ENCODE data around the gene INPP5A. TPM values are rescaled to one million over a fixed set of nuclear protein-coding genes. Genes with fewer than 3 reads are reported as not detected.

INPP5A gene
- total RNA-seq, 6 donors from 2014 or later = 28.6 to 81.7 (median 44.8) TPM

- DNase-seq = no peak
These were observed 97.3 kb downstream of the INPP5A start for GRCh38 chr10:132634947-132635271.

DNA sequence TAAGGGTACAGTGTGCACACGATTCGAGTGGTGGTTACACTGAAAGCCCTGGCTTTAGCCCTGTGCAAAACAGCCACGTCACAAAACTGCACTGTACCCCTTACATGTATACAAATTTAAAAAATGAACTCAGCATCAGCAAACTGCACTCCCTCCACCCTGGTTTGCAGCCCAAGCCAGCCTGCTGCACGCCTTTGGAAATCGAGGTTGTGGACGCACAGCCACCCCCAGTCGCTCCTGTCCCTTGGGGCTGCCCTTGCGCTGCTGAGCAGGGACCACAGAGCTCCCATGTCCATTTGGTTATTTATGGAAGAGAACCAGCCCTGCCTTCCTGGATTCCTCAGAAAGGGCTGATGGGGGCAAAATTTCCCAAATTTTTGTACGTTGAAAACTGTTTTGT lies 98.8 kb downstream of the INPP5A start:
- H3K4me1 ChIP-seq = peaks cover 27 to 45% (median 42%) of the 10 kb centered on the region in 4 donors

More at GRCh38 chr10:132634947-132635271, 97.3 kb downstream of the INPP5A start:
- Histone ChIP-seq H3K36me3 (no peaks in the 10 kb centered on the region), H3K4me1 (peaks cover 32 to 55% (median 48%) of the 10 kb centered on the region in 4 donors), H3K4me3 (no peak overlapping the region), H3K9me3 (no peaks in the 10 kb centered on the region), H3K27ac (peak overlapping the region in 1 of 4 donors; percentile 43), H3K27me3 (no peaks in the 10 kb centered on the region)
- no peak for TF ChIP-seq POLR2AphosphoS5 (IDR thresholded peaks at IDR 0.05)
- TF ChIP-seq, protein P1, sequence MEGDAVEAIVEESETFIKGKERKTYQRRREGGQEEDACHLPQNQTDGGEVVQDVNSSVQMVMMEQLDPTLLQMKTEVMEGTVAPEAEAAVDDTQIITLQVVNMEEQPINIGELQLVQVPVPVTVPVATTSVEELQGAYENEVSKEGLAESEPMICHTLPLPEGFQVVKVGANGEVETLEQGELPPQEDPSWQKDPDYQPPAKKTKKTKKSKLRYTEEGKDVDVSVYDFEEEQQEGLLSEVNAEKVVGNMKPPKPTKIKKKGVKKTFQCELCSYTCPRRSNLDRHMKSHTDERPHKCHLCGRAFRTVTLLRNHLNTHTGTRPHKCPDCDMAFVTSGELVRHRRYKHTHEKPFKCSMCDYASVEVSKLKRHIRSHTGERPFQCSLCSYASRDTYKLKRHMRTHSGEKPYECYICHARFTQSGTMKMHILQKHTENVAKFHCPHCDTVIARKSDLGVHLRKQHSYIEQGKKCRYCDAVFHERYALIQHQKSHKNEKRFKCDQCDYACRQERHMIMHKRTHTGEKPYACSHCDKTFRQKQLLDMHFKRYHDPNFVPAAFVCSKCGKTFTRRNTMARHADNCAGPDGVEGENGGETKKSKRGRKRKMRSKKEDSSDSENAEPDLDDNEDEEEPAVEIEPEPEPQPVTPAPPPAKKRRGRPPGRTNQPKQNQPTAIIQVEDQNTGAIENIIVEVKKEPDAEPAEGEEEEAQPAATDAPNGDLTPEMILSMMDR (IDR thresholded peaks at IDR 0.05) = no peak
- TF ChIP-seq EP300 (IDR thresholded peaks at IDR 0.05) = no peak
- TF ChIP-seq POLR2A (IDR thresholded peaks at IDR 0.05) = no peak
- 84 to 92% methylated on average over 4 of the region's 4 CpGs for WGBS, 2 donors
- no peak for ATAC-seq (ENCODE audit: low FRiP score in 2 of 2)

GRCh38 chr10:132637477-132638129 lies 100.0 kb downstream of the INPP5A start:
- peaks cover 19 to 33% (median 29%) of the 10 kb centered on the region in 4 donors for H3K4me1 ChIP-seq
- 44 to 45% methylated on average over 19 of the region's 19 CpGs for WGBS, 2 donors
- ATAC-seq (ENCODE audit: low FRiP score in 2 of 2) (peak in 1 of 2 donors; percentile 81), DNase-seq (peak in 1 of 2 donors; percentile 17)
- peaks cover 0 to 3% (median 0%) of the 10 kb centered on the region in 4 donors for H3K36me3 ChIP-seq
- no peaks in the 10 kb centered on the region for H3K9me3 ChIP-seq
- H3K4me3 ChIP-seq = no peak overlapping the region
- H3K27me3 ChIP-seq = no peaks in the 10 kb centered on the region
- TF ChIP-seq, protein P1 (IDR thresholded peaks at IDR 0.05) = peak; percentile 46 to 75 (median 67)
- no peak for TF ChIP-seq POLR2AphosphoS5 (IDR thresholded peaks at IDR 0.05)
- TF ChIP-seq POLR2A (IDR thresholded peaks at IDR 0.05) = no peak
- no peak for TF ChIP-seq EP300 (IDR thresholded peaks at IDR 0.05)
- H3K27ac ChIP-seq = no peak overlapping the region

More for the DNA sequence above, 98.8 kb downstream of the INPP5A start:
- H3K27me3 ChIP-seq = no peaks in the 10 kb centered on the region
- DNase-seq (peak in 1 of 2 donors; percentile 14), ATAC-seq (ENCODE audit: low FRiP score in 2 of 2) (no peak)
- 85 to 92% methylated on average over 9 of the region's 9 CpGs for WGBS, 2 donors
- TF ChIP-seq POLR2A (IDR thresholded peaks at IDR 0.05) (no peak), POLR2AphosphoS5 (IDR thresholded peaks at IDR 0.05) (no peak), EP300 (IDR thresholded peaks at IDR 0.05) (no peak)
- TF ChIP-seq, protein P1 (IDR thresholded peaks at IDR 0.05) = no peak
- no peak overlapping the region for H3K4me3 ChIP-seq
- H3K27ac ChIP-seq = no peak overlapping the region
- H3K36me3 ChIP-seq = no peaks in the 10 kb centered on the region
- H3K9me3 ChIP-seq = no peaks in the 10 kb centered on the region

DNA sequence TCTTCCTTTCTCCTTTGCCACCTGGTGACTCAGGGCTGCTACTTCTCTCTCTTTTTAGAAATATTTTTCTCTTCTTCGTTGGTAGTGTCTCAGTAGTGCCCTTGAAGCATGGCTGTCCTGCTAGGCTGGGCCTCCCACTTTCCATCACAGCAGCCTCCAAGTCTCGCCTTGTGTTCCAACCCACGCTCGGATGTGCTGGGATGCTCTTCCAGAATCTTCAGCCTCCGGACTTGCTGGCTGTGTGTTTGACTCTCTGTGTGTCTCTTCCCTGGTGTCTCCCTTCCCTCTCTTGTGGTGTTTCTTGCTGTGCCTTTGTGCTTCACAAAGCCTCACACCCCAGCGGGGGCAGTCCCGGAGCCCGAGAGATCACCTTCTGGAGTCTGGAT lies 100.5 kb downstream of the INPP5A start:
- Histone ChIP-seq H3K4me1 (peaks cover 13 to 27% (median 25%) of the 10 kb centered on the region in 4 donors), H3K27ac (no peak overlapping the region), H3K36me3 (peaks cover 0 to 3% (median 0%) of the 10 kb centered on the region in 4 donors), H3K4me3 (no peak overlapping the region), H3K9me3 (no peaks in the 10 kb centered on the region), H3K27me3 (no peaks in the 10 kb centered on the region)
- DNase-seq (no peak), ATAC-seq (ENCODE audit: low FRiP score in 2 of 2) (no peak)
- WGBS, 2 donors = 71 to 74% methylated on average over 8 of the region's 8 CpGs
- no peak for TF ChIP-seq POLR2AphosphoS5 (IDR thresholded peaks at IDR 0.05)
- TF ChIP-seq, protein P1 (IDR thresholded peaks at IDR 0.05) = no peak
- TF ChIP-seq POLR2A (IDR thresholded peaks at IDR 0.05) = no peak
- TF ChIP-seq EP300 (IDR thresholded peaks at IDR 0.05) = no peak

GRCh38 chr10:132639470-132639869 lies 101.9 kb downstream of the INPP5A start:
- 80% methylated on average over 4 of the region's 4 CpGs for WGBS, 2 donors
- DNase-seq (no peak), ATAC-seq (ENCODE audit: low FRiP score in 2 of 2) (no peak)
- H3K4me1 ChIP-seq = peaks cover 9 to 18% (median 15%) of the 10 kb centered on the region in 4 donors
- no peaks in the 10 kb centered on the region for H3K27me3 ChIP-seq
- H3K27ac ChIP-seq = no peak overlapping the region
- peaks cover 0 to 3% (median 0%) of the 10 kb centered on the region in 4 donors for H3K36me3 ChIP-seq
- no peaks in the 10 kb centered on the region for H3K9me3 ChIP-seq
- no peak overlapping the region for H3K4me3 ChIP-seq
- no peak for TF ChIP-seq EP300 (IDR thresholded peaks at IDR 0.05)
- no peak for TF ChIP-seq POLR2AphosphoS5 (IDR thresholded peaks at IDR 0.05)
- no peak for TF ChIP-seq POLR2A (IDR thresholded peaks at IDR 0.05)
- TF ChIP-seq, protein P1 (IDR thresholded peaks at IDR 0.05) = no peak

All from upper lobe of left lung (tissue), 6 donors.